ENCODE results near the gene BCL7B. TPM values are rescaled to one million over a fixed set of nuclear protein-coding genes. Genes with fewer than 3 reads are reported as not detected.
"Not testable (repeated sequence)": the region's sequence is repeated elsewhere in the genome, so short reads cannot be mapped to it uniquely, and the experiment has no call there.

The BCL7B gene
- total and polyA plus RNA-seq, 10 donors: 40.1 to 79.2 (median 58.2) TPM

- TF ChIP-seq POLR2A (IDR thresholded peaks at IDR 0.05): no peak
- TF ChIP-seq CTCF (IDR thresholded peaks at IDR 0.05 in 8 of 11, conservative IDR thresholded peaks at IDR 0.05 in 3 of 11): no peak
- no peak for TF ChIP-seq POLR2AphosphoS5 (IDR thresholded peaks at IDR 0.05)
- H3K27me3 ChIP-seq (replicated peaks in 1 of 7): no peaks in the 10 kb centered on the region
- H3K4me3 ChIP-seq: no peak overlapping the region
- peaks cover 0 to 71% (median 12%) of the 10 kb centered on the region in 6 donors for H3K4me1 ChIP-seq
- peak overlapping the region in 1 of 8 donors; percentile 7 for H3K27ac ChIP-seq
- intact Hi-C loops (cut with DNase I; ENCODE audit: low total_unique reads): no loop called here
- WGBS, 5 donors: 84 to 91% (median 88%) methylated on average over 9 of the region's 9 CpGs
- peaks cover 0 to 100% (median 64%) of the 10 kb centered on the region in 6 donors for H3K36me3 ChIP-seq
- DNase-seq: no peak
- no peaks in the 10 kb centered on the region for H3K9me3 ChIP-seq
Measured at GRCh38 chr7:73547841-73548240, 9.6 kb downstream of the BCL7B start.

GRCh38 chr7:73544678-73545077 is 12.8 kb downstream of the BCL7B start:
- intact Hi-C loops (cut with DNase I; ENCODE audit: low total_unique reads): no loop called here
- Histone ChIP-seq H3K4me3 (no peak overlapping the region), H3K27ac (no peak overlapping the region), H3K27me3 (replicated peaks in 1 of 7) (no peaks in the 10 kb centered on the region), H3K4me1 (peaks cover 0 to 46% (median 6%) of the 10 kb centered on the region in 6 donors), H3K36me3 (peaks cover 0 to 100% (median 76%) of the 10 kb centered on the region in 6 donors), H3K9me3 (no peaks in the 10 kb centered on the region)
- TF ChIP-seq POLR2AphosphoS5 (IDR thresholded peaks at IDR 0.05): no peak
- TF ChIP-seq CTCF (IDR thresholded peaks at IDR 0.05 in 8 of 11, conservative IDR thresholded peaks at IDR 0.05 in 3 of 11): no peak
- TF ChIP-seq POLR2A (IDR thresholded peaks at IDR 0.05): no peak
- 89 to 99% (median 95%) methylated on average over 2 of the region's 2 CpGs for WGBS, 5 donors
- no peak for DNase-seq

GRCh38 chr7:73541722-73542121 is 15.8 kb downstream of the BCL7B start:
- H3K4me3 ChIP-seq: no peak overlapping the region
- no peaks in the 10 kb centered on the region for H3K27me3 ChIP-seq (replicated peaks in 1 of 7)
- intact Hi-C loops (cut with DNase I; ENCODE audit: low total_unique reads): no loop called here
- TF ChIP-seq CTCF (IDR thresholded peaks at IDR 0.05 in 8 of 11, conservative IDR thresholded peaks at IDR 0.05 in 3 of 11) (no peak), POLR2AphosphoS5 (IDR thresholded peaks at IDR 0.05) (peak in 1 of 3 donors; percentile 18)
- H3K4me1 ChIP-seq: peaks cover 0 to 16% (median 0%) of the 10 kb centered on the region in 6 donors
- H3K36me3 ChIP-seq: peaks cover 12 to 100% (median 83%) of the 10 kb centered on the region in 6 donors
- H3K27ac ChIP-seq: no peak overlapping the region
- no peaks in the 10 kb centered on the region for H3K9me3 ChIP-seq
- DNase-seq: no peak
- 90 to 95% (median 94%) methylated on average over 10 of the region's 10 CpGs for WGBS, 5 donors

- H3K27me3 ChIP-seq (replicated peaks in 1 of 7): no peaks in the 10 kb centered on the region
- H3K36me3 ChIP-seq: peaks cover 15 to 100% (median 89%) of the 10 kb centered on the region in 6 donors
- no peak overlapping the region for H3K27ac ChIP-seq
- DNase-seq: no peak
- H3K4me1 ChIP-seq: peaks cover 0 to 3% (median 0%) of the 10 kb centered on the region in 6 donors
- no peaks in the 10 kb centered on the region for H3K9me3 ChIP-seq
- H3K4me3 ChIP-seq: no peak overlapping the region
- intact Hi-C loops (cut with DNase I; ENCODE audit: low total_unique reads): no loop called here
- 92 to 97% (median 94%) methylated on average over 13 of the region's 13 CpGs for WGBS, 5 donors
- peak in 2 of 3 donors; percentile 16 to 53 for TF ChIP-seq POLR2AphosphoS5 (IDR thresholded peaks at IDR 0.05)
- TF ChIP-seq POLR2A (IDR thresholded peaks at IDR 0.05): no peak
Measured at GRCh38 chr7:73539709-73540108, 17.8 kb downstream of the BCL7B start.

GRCh38 chr7:73538510-73538909 is 19.0 kb downstream of the BCL7B start:
- H3K4me1 ChIP-seq; H3K4me3 ChIP-seq; H3K27ac ChIP-seq; intact Hi-C loops (cut with DNase I; ENCODE audit: low total_unique reads); H3K27me3 ChIP-seq (replicated peaks in 1 of 7); DNase-seq; H3K9me3 ChIP-seq: not testable (repeated sequence)
- 96 to 98% (median 97%) methylated on average over 2 of the region's 2 CpGs for WGBS, 5 donors
- H3K36me3 ChIP-seq: peaks cover 15 to 100% (median 83%) of the 10 kb centered on the region in 6 donors

Data from spleen (tissue), 11 donors.